DOHH2 (cell line): ENCODE measurements around the gene MAP3K10.

Experiments used
- H3F3A ChIP-seq: fragments of 200-600 bp; sonication (generic), shearing (Covaris generic); 2 replicates; pipeline ENCODE4 v1.6.0; 2016; ENCODE audit warnings: antibody characterized with exemption, mild to moderate bottlenecking; ENCODE audit not compliant: control insufficient read depth, insufficient read depth
- H3K27ac ChIP-seq: fragments of 200-600 bp; sonication (generic); 2 replicates; pipeline ENCODE4 v1.5.1; 2014; ENCODE audit warnings: low read depth, mild to moderate bottlenecking, low read length, moderate library complexity
- H3K27me3 ChIP-seq: fragments of 200-600 bp; sonication (generic); 2 replicates; pipeline ENCODE4 v1.6.1; 2014; ENCODE audit warnings: mild to moderate bottlenecking, low read length, mixed read lengths; ENCODE audit not compliant: control insufficient read depth
- H3K36me3 ChIP-seq: fragments of 200-600 bp; sonication (generic); 2 replicates; pipeline ENCODE4 v1.6.1; 2014; ENCODE audit warnings: mild to moderate bottlenecking, low read length, moderate library complexity, mixed read lengths; ENCODE audit not compliant: control insufficient read depth
- H3K4me1 ChIP-seq: fragments of 200-600 bp; sonication (generic); 2 replicates; pipeline ENCODE4 v1.6.1; 2014; ENCODE audit warnings: mild to moderate bottlenecking, low read length, mixed read lengths; ENCODE audit not compliant: control insufficient read depth
- H3K4me2 ChIP-seq: fragments of 200-600 bp; sonication (generic); 2 replicates; pipeline ENCODE4 v1.6.0; 2014; ENCODE audit warnings: mild to moderate bottlenecking, low read length, moderate library complexity
- H3K4me3 ChIP-seq: fragments of 200-600 bp; sonication (generic); 2 replicates; pipeline ENCODE4 v1.5.1; 2014; ENCODE audit warnings: mild to moderate bottlenecking, low read length, mixed read lengths
- H3K79me2 ChIP-seq: fragments of 200-600 bp; sonication (generic); 2 replicates; pipeline ENCODE4 v1.6.1; 2014; ENCODE audit warnings: mild to moderate bottlenecking, low read length, mixed read lengths; ENCODE audit not compliant: control insufficient read depth
- H3K9me2 ChIP-seq: fragments of 200-600 bp; sonication (generic); replicated peaks from 2 replicates; pipeline ENCODE4 v1.6.1; 2014; ENCODE audit warnings: mild to moderate bottlenecking, low read length, mixed read lengths; ENCODE audit not compliant: control insufficient read depth
- H3K9me3 ChIP-seq: fragments of 200-600 bp; sonication (generic); 2 replicates; pipeline ENCODE4 v1.6.1; 2014; ENCODE audit warnings: antibody characterized with exemption, low read length, mixed read lengths; ENCODE audit not compliant: control insufficient read depth, insufficient read depth
- H4K20me1 ChIP-seq: fragments of 200-600 bp; sonication (generic); 2 replicates; pipeline ENCODE4 v1.6.0; 2014; ENCODE audit warnings: low read depth, mild to moderate bottlenecking, antibody characterized with exemption, low read length, moderate library complexity; ENCODE audit not compliant: control insufficient read depth, insufficient read depth
- EZH2phosphoT487 ChIP-seq: fragments of 200-600 bp; sonication (generic); IDR thresholded peaks from 2 replicates; pipeline ENCODE4 v1.6.1; 2017; ENCODE audit warnings: borderline replicate concordance, mild to moderate bottlenecking, antibody characterized with exemption, low read length, moderate library complexity, mixed read lengths
- TF ChIP-seq, protein P1 (sequence below): fragments of 200-600 bp; sonication (generic); IDR thresholded peaks from one replicate; pipeline ENCODE4 v1.5.1; 2014; ENCODE audit warnings: antibody characterized with exemption, mild to moderate bottlenecking, low read depth, low read length; ENCODE audit not compliant: poor library complexity, severe bottlenecking

Gene MAP3K10

DNA sequence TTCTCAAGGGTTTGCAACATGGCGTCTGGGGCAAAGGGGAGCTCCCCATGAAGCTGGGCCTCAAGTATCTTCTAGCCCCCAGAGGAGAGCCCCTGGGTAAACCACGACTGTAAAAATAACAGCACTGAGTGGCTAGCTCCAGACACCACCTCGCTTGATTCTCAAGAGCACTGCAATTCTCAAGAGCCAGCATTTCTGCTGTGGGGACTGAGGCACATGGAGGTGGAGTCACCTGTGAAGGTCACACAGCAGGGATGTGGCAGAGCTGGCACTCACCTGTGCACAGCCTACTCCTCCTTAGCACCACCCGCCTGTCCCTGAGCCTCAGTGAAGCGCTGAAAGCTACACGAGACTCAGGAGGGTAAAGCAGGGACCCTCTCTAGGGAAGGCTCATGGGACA lies 56.0 kb downstream of the MAP3K10 start:
- TF ChIP-seq, protein P1, sequence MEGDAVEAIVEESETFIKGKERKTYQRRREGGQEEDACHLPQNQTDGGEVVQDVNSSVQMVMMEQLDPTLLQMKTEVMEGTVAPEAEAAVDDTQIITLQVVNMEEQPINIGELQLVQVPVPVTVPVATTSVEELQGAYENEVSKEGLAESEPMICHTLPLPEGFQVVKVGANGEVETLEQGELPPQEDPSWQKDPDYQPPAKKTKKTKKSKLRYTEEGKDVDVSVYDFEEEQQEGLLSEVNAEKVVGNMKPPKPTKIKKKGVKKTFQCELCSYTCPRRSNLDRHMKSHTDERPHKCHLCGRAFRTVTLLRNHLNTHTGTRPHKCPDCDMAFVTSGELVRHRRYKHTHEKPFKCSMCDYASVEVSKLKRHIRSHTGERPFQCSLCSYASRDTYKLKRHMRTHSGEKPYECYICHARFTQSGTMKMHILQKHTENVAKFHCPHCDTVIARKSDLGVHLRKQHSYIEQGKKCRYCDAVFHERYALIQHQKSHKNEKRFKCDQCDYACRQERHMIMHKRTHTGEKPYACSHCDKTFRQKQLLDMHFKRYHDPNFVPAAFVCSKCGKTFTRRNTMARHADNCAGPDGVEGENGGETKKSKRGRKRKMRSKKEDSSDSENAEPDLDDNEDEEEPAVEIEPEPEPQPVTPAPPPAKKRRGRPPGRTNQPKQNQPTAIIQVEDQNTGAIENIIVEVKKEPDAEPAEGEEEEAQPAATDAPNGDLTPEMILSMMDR: no peak
- TF ChIP-seq EZH2phosphoT487: no peak
- Histone ChIP-seq H3K4me2 (no peak overlapping the region), H3K36me3 (peaks cover 13% of the 10 kb centered on the region), H3K27ac (no peak overlapping the region), H3F3A (no peaks in the 10 kb centered on the region), H3K9me3 (no peaks in the 10 kb centered on the region), H4K20me1 (no peaks in the 10 kb centered on the region), H3K9me2 (no peaks in the 10 kb centered on the region), H3K27me3 (no peaks in the 10 kb centered on the region), H3K4me3 (no peak overlapping the region), H3K4me1 (no peaks in the 10 kb centered on the region), H3K79me2 (peaks cover 5% of the 10 kb centered on the region)

DNA sequence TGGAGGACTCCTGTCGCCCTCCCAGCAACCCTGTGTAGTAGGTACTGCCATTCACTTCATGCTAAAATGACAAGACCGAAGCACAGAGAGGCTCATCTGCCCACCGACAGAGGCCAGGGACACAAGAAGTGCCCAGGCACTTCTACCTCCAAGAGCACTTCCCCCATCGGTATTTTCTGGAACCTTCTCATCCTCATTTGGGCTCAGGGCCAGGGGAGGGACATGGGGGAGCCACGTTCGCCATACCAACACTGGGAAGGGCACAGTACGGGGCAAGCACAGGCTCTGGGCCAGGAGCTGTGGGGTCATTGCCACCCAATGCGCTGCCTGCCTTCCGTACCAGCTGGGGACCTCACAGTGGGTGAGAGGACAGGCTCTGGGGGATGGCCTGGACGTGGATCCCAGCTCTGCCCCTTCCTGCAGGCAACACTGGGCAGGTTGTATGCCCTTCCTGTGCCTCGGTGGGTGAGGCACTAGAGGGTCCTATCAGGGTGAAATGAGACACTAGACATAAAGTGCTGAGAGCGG lies 56.6 kb downstream of the MAP3K10 start:
- Histone ChIP-seq H3F3A (no peaks in the 10 kb centered on the region), H3K4me2 (no peak overlapping the region), H3K27me3 (no peaks in the 10 kb centered on the region), H3K4me1 (no peaks in the 10 kb centered on the region), H3K27ac (no peak overlapping the region), H3K9me2 (no peaks in the 10 kb centered on the region), H3K9me3 (no peaks in the 10 kb centered on the region), H4K20me1 (no peaks in the 10 kb centered on the region), H3K79me2 (peaks cover 7% of the 10 kb centered on the region), H3K4me3 (no peak overlapping the region), H3K36me3 (peaks cover 13% of the 10 kb centered on the region)
- TF ChIP-seq, protein P1: no peak
- no peak for TF ChIP-seq EZH2phosphoT487

DNA sequence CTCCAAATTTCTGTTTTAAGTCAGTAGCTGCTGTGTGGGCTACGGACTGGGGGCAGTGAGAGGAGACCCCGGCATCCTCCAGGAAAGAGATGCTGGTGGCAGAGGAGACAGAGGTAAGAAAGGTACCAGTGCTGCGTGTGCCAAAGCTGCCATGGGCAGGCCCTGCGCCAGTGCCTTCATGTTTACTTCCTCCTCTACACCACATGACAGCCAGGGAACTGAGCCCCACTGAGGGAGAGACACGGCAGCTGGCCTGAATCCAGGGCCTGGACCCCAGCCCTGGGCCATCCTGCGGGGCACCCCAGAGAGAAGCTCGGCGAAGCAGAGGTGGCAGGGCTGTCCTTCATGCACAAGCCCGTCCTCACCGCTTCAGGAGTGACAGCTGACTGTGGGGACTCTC lies 58.0 kb downstream of the MAP3K10 start:
- H3K79me2 ChIP-seq: peaks cover 7% of the 10 kb centered on the region
- H4K20me1 ChIP-seq: no peaks in the 10 kb centered on the region
- no peaks in the 10 kb centered on the region for H3K9me3 ChIP-seq
- no peak overlapping the region for H3K4me2 ChIP-seq
- H3K9me2 ChIP-seq: no peaks in the 10 kb centered on the region
- H3K27me3 ChIP-seq: no peaks in the 10 kb centered on the region
- no peak overlapping the region for H3K27ac ChIP-seq
- no peak overlapping the region for H3K4me3 ChIP-seq
- no peaks in the 10 kb centered on the region for H3F3A ChIP-seq
- TF ChIP-seq, protein P1: no peak
- TF ChIP-seq EZH2phosphoT487: no peak
- peaks cover 26% of the 10 kb centered on the region for H3K36me3 ChIP-seq
- H3K4me1 ChIP-seq: no peaks in the 10 kb centered on the region
